Ovary (tissue), 3 donors: ENCODE data around the gene TMEM145.

ENCODE experiments used
- CTCF ChIP-seq, 3 donors: fragments of 450-650 bp in 2 of 3; fragments of 200-600 bp in 1 of 3; IDR thresholded peaks; one replicate each; pipeline versions ENCODE4 v1.5.1 to v1.8.0; 2016 to 2022; ENCODE audit warnings: antibody characterized with exemption in 3 of 3, mild to moderate bottlenecking in 1 of 3
- EP300 ChIP-seq: sonication (generic); formaldehyde crosslinking; IDR thresholded peaks from one replicate; pipeline ENCODE4 v1.6.1; 2017; ENCODE audit warnings: antibody characterized with exemption
- POLR2A ChIP-seq: fragments of 450-650 bp; IDR thresholded peaks from one replicate; pipeline ENCODE4 v1.6.1; 2017; ENCODE audit warnings: antibody characterized with exemption, mild to moderate bottlenecking, moderate library complexity
- donor health status: DM: no; HTN: no; CAD: no.

- TF ChIP-seq CTCF (IDR thresholded peaks at IDR 0.05) (no peak), POLR2A (no peak), EP300 (no peak)
These were observed 37.3 kb downstream of the TMEM145 start for GRCh38 chr19:42350417-42350816.
